Measurements from ENCODE around the gene MAP4K3.

Gene MAP4K3

DNA sequence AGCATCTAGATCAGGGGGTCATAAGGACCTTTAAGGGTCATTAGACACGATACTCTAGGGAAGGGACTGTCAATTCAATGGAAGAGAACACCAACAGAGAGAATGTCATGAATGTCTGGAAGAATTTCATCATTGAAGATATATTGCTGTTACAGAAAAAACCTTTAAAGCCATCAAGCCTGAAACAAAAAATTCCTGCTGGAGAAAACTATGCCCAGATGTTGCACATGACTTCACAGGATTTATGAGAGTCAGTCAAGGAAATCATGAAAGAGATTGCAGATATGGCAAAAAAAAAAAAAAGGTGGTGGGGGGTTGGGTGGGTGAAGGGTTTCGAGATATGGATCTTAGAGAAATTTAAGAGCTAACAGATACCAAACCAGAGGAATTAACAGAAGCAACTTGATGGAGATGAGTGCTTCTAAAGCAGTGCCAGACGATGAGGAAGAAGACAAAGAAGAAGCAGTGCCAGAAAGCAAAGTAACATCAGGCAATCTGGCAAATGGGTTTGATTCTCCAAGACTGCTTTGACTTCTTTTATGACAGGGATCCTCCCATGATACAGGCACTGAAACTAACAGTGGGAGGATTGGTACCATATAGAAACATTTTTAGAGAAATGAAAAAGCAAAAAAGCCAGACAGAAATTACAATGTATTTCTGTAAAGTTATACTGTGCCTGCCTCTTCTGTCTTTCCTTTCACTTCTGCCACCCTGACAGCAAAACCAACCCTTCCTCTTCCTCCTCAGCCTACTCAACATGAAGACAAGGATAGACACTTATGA, 28.5 kb downstream of the MAP4K3 start:
- CTCF ChIA-PET = no interaction called here
- no peak for DNase-seq
- Histone ChIP-seq H3K4me3 (ENCODE audit: control insufficient read depth in 1 of 7, extremely low read depth in 1 of 7, insufficient read depth in 4 of 7, low read depth in 2 of 7, low read length in 6 of 7) (no peak overlapping the region), H3K36me3 (ENCODE audit: control insufficient read depth in 4 of 4, insufficient read depth in 4 of 4, low read length in 3 of 4) (peaks cover 0 to 4% (median under 1%) of the 10 kb centered on the region in 4 experiments), H3K4me1 (ENCODE audit: control extremely low read depth in 1 of 4, control insufficient read depth in 4 of 4, insufficient read depth in 4 of 4, low read length in 3 of 4) (peaks cover 0 to 25% (median 15%) of the 10 kb centered on the region in 4 experiments), H3K27me3 (replicated peaks in 2 of 5; ENCODE audit: control insufficient read depth in 4 of 5, insufficient read depth in 5 of 5, low read length in 4 of 5) (no peaks in the 10 kb centered on the region), H3K9me3 (ENCODE audit: control extremely low read depth in 1 of 5, control insufficient read depth in 4 of 5, insufficient read depth in 2 of 5, low read depth in 1 of 5, low read length in 4 of 5) (no peaks in the 10 kb centered on the region), H3K27ac (ENCODE audit: insufficient read depth in 1 of 2, low read depth in 1 of 2, low read length in 2 of 2, poor library complexity in 1 of 2, severe bottlenecking in 2 of 2) (no peak overlapping the region)
- POLR2A ChIA-PET = no interaction called here
- 89% methylated on average over 2 of the region's 3 CpGs for WGBS (ENCODE audit: insufficient coverage)

DNA sequence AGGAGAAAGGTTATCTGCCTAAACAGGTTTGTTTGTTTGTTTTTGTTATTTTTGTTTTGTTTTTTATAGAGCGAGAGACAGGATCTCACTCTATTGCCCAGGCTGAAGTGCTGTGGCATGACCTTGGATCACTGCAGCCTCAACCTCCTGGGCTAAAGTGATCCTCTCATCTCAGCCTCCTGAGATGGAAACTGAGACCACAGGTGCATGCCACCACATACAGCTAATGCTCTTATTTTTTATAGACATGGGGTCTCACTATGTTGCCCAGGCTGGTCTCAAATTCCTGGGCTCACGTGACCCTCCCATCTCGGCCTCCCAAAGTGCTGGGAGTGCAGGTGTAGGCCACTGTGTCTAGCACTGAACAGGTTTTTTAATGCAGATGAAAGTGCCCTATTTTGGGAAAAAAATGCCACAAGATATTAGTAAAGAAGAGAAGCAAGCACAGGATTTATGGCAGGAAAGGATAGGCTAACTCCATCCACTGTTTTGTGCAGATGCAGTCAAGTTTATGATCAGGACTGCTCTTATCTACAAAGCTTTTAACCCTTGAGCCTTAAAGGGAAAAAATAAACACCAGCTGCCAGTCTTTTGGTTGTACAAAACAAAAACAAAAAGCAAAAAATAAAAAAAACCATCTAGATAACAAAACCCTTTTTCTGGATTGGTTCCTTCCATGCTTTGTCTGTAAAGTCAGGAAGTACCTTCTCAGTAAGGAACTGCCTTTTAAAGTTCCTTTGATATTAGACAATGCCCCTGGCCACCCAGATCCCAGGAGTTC, 29.4 kb downstream of the MAP4K3 start:
- POLR2A ChIA-PET = interaction anchor here (0.6 kb wide), 1 partner anchor 64 kb away, joined by 3 read pairs; no protein-coding TSS in a partner anchor
- Histone ChIP-seq H3K9me3 (ENCODE audit: control extremely low read depth in 1 of 5, control insufficient read depth in 4 of 5, insufficient read depth in 2 of 5, low read depth in 1 of 5, low read length in 4 of 5) (no peaks in the 10 kb centered on the region), H3K27ac (ENCODE audit: insufficient read depth in 1 of 2, low read depth in 1 of 2, low read length in 2 of 2, poor library complexity in 1 of 2, severe bottlenecking in 2 of 2) (no peak overlapping the region), H3K36me3 (ENCODE audit: control insufficient read depth in 4 of 4, insufficient read depth in 4 of 4, low read length in 3 of 4) (peaks cover 0 to 4% (median under 1%) of the 10 kb centered on the region in 4 experiments), H3K27me3 (replicated peaks in 2 of 5; ENCODE audit: control insufficient read depth in 4 of 5, insufficient read depth in 5 of 5, low read length in 4 of 5) (no peaks in the 10 kb centered on the region), H3K4me1 (ENCODE audit: control extremely low read depth in 1 of 4, control insufficient read depth in 4 of 4, insufficient read depth in 4 of 4, low read length in 3 of 4) (peaks cover 0 to 27% (median 18%) of the 10 kb centered on the region in 4 experiments), H3K4me3 (ENCODE audit: control insufficient read depth in 1 of 7, extremely low read depth in 1 of 7, insufficient read depth in 4 of 7, low read depth in 2 of 7, low read length in 6 of 7) (no peak overlapping the region)
- no peak for DNase-seq
- WGBS (ENCODE audit: insufficient coverage) = 96% methylated on average over 3 of the region's 3 CpGs
- CTCF ChIA-PET = interaction anchor here (0.6 kb wide), 2 partner anchors 27 to 320 kb away, joined by 3 to 5 read pairs; no protein-coding TSS in a partner anchor

DNA sequence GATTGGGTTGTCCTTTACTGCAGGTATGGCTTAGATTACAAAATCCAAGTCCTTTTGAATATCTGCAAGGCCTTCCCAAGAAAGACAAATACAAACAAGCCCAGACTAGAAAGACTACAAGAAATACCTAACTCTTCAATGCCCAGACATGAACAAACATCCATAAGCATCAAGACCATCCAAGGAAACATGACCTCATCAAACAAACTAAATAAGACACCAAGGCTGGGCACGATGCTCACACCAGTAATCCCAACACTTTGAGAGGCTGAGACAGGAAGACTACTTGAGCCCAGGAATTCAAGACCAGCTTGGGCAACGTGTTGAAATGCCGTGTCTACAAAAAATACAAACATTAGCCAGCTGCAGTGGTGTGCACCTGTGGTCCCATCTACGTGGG, 31.7 kb downstream of the MAP4K3 start:
- H3K4me1 ChIP-seq (ENCODE audit: control extremely low read depth in 1 of 4, control insufficient read depth in 4 of 4, insufficient read depth in 4 of 4, low read length in 3 of 4) = peaks cover 0 to 27% (median 18%) of the 10 kb centered on the region in 4 experiments
- DNase-seq = no peak
- H3K27ac ChIP-seq (ENCODE audit: insufficient read depth in 1 of 2, low read depth in 1 of 2, low read length in 2 of 2, poor library complexity in 1 of 2, severe bottlenecking in 2 of 2) = no peak overlapping the region
- H3K27me3 ChIP-seq (replicated peaks in 2 of 5; ENCODE audit: control insufficient read depth in 4 of 5, insufficient read depth in 5 of 5, low read length in 4 of 5) = no peaks in the 10 kb centered on the region
- peaks cover 0 to 4% (median under 1%) of the 10 kb centered on the region in 4 experiments for H3K36me3 ChIP-seq (ENCODE audit: control insufficient read depth in 4 of 4, insufficient read depth in 4 of 4, low read length in 3 of 4)
- H3K4me3 ChIP-seq (ENCODE audit: control insufficient read depth in 1 of 7, extremely low read depth in 1 of 7, insufficient read depth in 4 of 7, low read depth in 2 of 7, low read length in 6 of 7) = no peak overlapping the region
- 100% methylated on average over 4 of the region's 4 CpGs for WGBS (ENCODE audit: insufficient coverage)
- ChIA-PET POLR2A (no interaction called here), CTCF (interaction anchor here (1.4 kb wide), 1 partner anchor 28 kb away, joined by 3 read pairs; no protein-coding TSS in a partner anchor)
- no peaks in the 10 kb centered on the region for H3K9me3 ChIP-seq (ENCODE audit: control extremely low read depth in 1 of 5, control insufficient read depth in 4 of 5, insufficient read depth in 2 of 5, low read depth in 1 of 5, low read length in 4 of 5)

DNA sequence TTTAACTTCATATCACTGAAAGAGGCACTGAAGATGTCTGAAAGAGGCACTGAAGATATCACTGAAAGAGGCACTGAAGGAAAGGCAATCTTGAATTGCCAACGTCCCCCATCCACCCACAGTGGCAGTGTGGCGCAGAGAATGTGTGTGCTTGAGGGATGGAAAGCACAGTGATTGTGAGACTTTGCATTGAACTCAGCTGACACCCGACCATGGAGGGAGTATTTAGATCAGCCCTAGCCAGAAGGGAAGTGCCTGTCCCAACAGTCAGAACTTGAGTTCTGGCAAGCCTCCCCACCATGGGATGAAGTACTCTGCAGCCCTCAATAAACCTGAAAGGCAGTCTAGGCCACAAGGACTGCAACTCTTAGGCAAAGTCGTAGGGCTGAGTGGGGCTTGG, 33.8 kb downstream of the MAP4K3 start:
- no peaks in the 10 kb centered on the region for H3K27me3 ChIP-seq (replicated peaks in 2 of 5; ENCODE audit: control insufficient read depth in 4 of 5, insufficient read depth in 5 of 5, low read length in 4 of 5)
- DNase-seq = peak in 2 of 3 donors; percentile 24 to 37
- ChIA-PET CTCF (interaction anchor here (1.2 to 1.4 kb wide), 3 partner anchors 16 to 26 kb away, joined by 3 to 4 read pairs (median 3); no protein-coding TSS in a partner anchor), POLR2A (no interaction called here)
- no peaks in the 10 kb centered on the region for H3K9me3 ChIP-seq (ENCODE audit: control extremely low read depth in 1 of 5, control insufficient read depth in 4 of 5, insufficient read depth in 2 of 5, low read depth in 1 of 5, low read length in 4 of 5)
- H3K4me3 ChIP-seq (ENCODE audit: control insufficient read depth in 1 of 7, extremely low read depth in 1 of 7, insufficient read depth in 4 of 7, low read depth in 2 of 7, low read length in 6 of 7) = no peak overlapping the region
- 23% methylated on average over 1 of the region's 4 CpGs for WGBS (ENCODE audit: insufficient coverage)
- no peak overlapping the region for H3K27ac ChIP-seq (ENCODE audit: insufficient read depth in 1 of 2, low read depth in 1 of 2, low read length in 2 of 2, poor library complexity in 1 of 2, severe bottlenecking in 2 of 2)
- peaks cover 0 to 4% (median under 1%) of the 10 kb centered on the region in 4 experiments for H3K36me3 ChIP-seq (ENCODE audit: control insufficient read depth in 4 of 4, insufficient read depth in 4 of 4, low read length in 3 of 4)
- H3K4me1 ChIP-seq (ENCODE audit: control extremely low read depth in 1 of 4, control insufficient read depth in 4 of 4, insufficient read depth in 4 of 4, low read length in 3 of 4) = peaks cover 0 to 15% (median 9%) of the 10 kb centered on the region in 4 experiments

DNA sequence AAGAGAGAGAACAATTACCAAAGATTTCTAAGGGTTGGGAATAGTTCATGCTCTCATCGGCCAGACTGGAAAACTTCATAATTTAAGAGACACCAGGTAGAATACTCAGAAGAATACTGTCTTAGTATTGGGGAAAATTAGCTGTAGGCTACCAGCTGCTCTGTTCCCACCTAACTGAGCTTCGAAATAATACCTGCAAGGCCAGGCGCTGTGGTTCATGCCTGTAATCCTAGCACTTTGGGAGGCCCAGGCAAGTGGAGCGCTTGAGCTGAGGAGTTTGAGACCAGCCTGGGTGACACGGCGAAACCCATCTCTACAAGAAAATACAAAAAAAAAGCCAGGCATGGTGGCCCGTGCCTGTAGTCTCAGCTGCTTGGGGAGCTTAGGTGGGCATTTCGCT, 35.8 kb downstream of the MAP4K3 start:
- Histone ChIP-seq H3K9me3 (ENCODE audit: control extremely low read depth in 1 of 5, control insufficient read depth in 4 of 5, insufficient read depth in 2 of 5, low read depth in 1 of 5, low read length in 4 of 5) (no peaks in the 10 kb centered on the region), H3K27me3 (replicated peaks in 2 of 5; ENCODE audit: control insufficient read depth in 4 of 5, insufficient read depth in 5 of 5, low read length in 4 of 5) (no peaks in the 10 kb centered on the region), H3K4me3 (ENCODE audit: control insufficient read depth in 1 of 7, extremely low read depth in 1 of 7, insufficient read depth in 4 of 7, low read depth in 2 of 7, low read length in 6 of 7) (no peak overlapping the region), H3K4me1 (ENCODE audit: control extremely low read depth in 1 of 4, control insufficient read depth in 4 of 4, insufficient read depth in 4 of 4, low read length in 3 of 4) (peaks cover 0 to 9% (median 3%) of the 10 kb centered on the region in 4 experiments), H3K36me3 (ENCODE audit: control insufficient read depth in 4 of 4, insufficient read depth in 4 of 4, low read length in 3 of 4) (peaks cover 0 to 4% (median under 1%) of the 10 kb centered on the region in 4 experiments), H3K27ac (ENCODE audit: insufficient read depth in 1 of 2, low read depth in 1 of 2, low read length in 2 of 2, poor library complexity in 1 of 2, severe bottlenecking in 2 of 2) (no peak overlapping the region)
- ChIA-PET POLR2A (no interaction called here), CTCF (interaction anchor here (3.5 kb wide), 1 partner anchor 10 kb away, joined by 14 read pairs; no protein-coding TSS in a partner anchor)
- 99% methylated on average over 8 of the region's 8 CpGs for WGBS (ENCODE audit: insufficient coverage)
- no peak for DNase-seq

DNA sequence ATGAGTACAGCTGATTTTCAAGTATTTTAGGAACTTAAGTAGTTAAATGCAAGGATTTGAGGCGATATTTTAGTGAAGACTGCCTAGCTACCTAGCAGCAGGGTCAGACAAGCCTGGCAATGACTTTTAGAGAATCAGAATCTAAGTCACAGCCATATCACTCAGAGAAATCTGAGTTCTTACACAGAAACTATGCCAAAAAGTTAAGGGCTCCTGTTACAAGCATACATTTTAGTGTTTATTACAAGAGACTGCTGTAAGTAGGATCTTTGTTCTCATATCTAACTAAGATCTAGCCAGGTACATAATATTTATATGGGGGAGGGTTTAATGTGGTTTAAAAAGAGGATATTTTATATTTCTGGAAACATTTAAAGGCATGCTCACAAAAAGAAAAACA, 37.5 kb downstream of the MAP4K3 start:
- Histone ChIP-seq H3K4me1 (ENCODE audit: control extremely low read depth in 1 of 4, control insufficient read depth in 4 of 4, insufficient read depth in 4 of 4, low read length in 3 of 4) (peaks cover 0 to 9% (median 3%) of the 10 kb centered on the region in 4 experiments), H3K27me3 (replicated peaks in 2 of 5; ENCODE audit: control insufficient read depth in 4 of 5, insufficient read depth in 5 of 5, low read length in 4 of 5) (no peaks in the 10 kb centered on the region), H3K4me3 (ENCODE audit: control insufficient read depth in 1 of 7, extremely low read depth in 1 of 7, insufficient read depth in 4 of 7, low read depth in 2 of 7, low read length in 6 of 7) (no peak overlapping the region), H3K27ac (ENCODE audit: insufficient read depth in 1 of 2, low read depth in 1 of 2, low read length in 2 of 2, poor library complexity in 1 of 2, severe bottlenecking in 2 of 2) (no peak overlapping the region), H3K9me3 (ENCODE audit: control extremely low read depth in 1 of 5, control insufficient read depth in 4 of 5, insufficient read depth in 2 of 5, low read depth in 1 of 5, low read length in 4 of 5) (no peaks in the 10 kb centered on the region), H3K36me3 (ENCODE audit: control insufficient read depth in 4 of 4, insufficient read depth in 4 of 4, low read length in 3 of 4) (peaks cover 0 to 4% (median under 1%) of the 10 kb centered on the region in 4 experiments)
- POLR2A ChIA-PET = no interaction called here
- no CpG with 5 or more reads among the region's 1 CpG for WGBS (ENCODE audit: insufficient coverage)
- CTCF ChIA-PET = interaction anchor here (0.6 to 3.5 kb wide), 2 partner anchors 11 to 95 kb away, joined by 3 to 14 read pairs; no protein-coding TSS in a partner anchor
- DNase-seq = no peak

Data from common myeloid progenitor, CD34-positive (primary cell).